RWPE2 (cell line): ENCODE results near the gene GBX2.

Experiments
- ATAC-seq: fragments of 200-7000 bp; cut with Tn5 transposase; 3 replicates; pipeline ENCODE4 v1.9.1; 2021; ENCODE audit warnings: low read depth
- DNase-seq: peaks from one replicate; pipeline ENCODE4 v3.0.0-alpha.2; 2020; ENCODE audit warnings: low spot score
- H3K27ac ChIP-seq: fragments of 450-650 bp; 2 replicates; pipeline ENCODE4 v1.5.1; 2017; ENCODE audit warnings: mild to moderate bottlenecking; ENCODE audit not compliant: poor library complexity, severe bottlenecking
- H3K27me3 ChIP-seq: fragments of 250-450 bp; sonication (Bioruptor Pico); 2 replicates; pipeline ENCODE4 v1.5.1; 2021; ENCODE audit warnings: mild to moderate bottlenecking, moderate library complexity; ENCODE audit not compliant: insufficient read depth, poor library complexity, severe bottlenecking
- H3K36me3 ChIP-seq: fragments of 250-450 bp; sonication (Bioruptor Pico); 2 replicates; pipeline ENCODE4 v1.5.1; 2020; ENCODE audit warnings: low read depth, mild to moderate bottlenecking, moderate library complexity
- H3K4me1 ChIP-seq: fragments of 250-450 bp; sonication (Bioruptor Pico); 2 replicates; pipeline ENCODE4 v1.5.1; 2021; ENCODE audit warnings: mild to moderate bottlenecking, moderate library complexity; ENCODE audit not compliant: insufficient read depth, poor library complexity, severe bottlenecking
- H3K4me3 ChIP-seq: fragments of 250-450 bp; sonication (Bioruptor Pico); 2 replicates; pipeline ENCODE4 v1.5.1; 2021; ENCODE audit warnings: mild to moderate bottlenecking, moderate library complexity; ENCODE audit not compliant: severe bottlenecking
- H3K9me3 ChIP-seq: fragments of 250-450 bp; sonication (Bioruptor Pico); 2 replicates; pipeline ENCODE4 v1.5.1; 2021; ENCODE audit warnings: mild to moderate bottlenecking, moderate library complexity; ENCODE audit not compliant: severe bottlenecking
- TF ChIP-seq, protein P1 (sequence below): fragments of 450-650 bp; IDR thresholded peaks from one replicate; pipeline ENCODE4 v1.5.1; 2017; ENCODE audit warnings: mild to moderate bottlenecking, moderate library complexity; ENCODE audit not compliant: poor library complexity, severe bottlenecking

Gene GBX2

DNA sequence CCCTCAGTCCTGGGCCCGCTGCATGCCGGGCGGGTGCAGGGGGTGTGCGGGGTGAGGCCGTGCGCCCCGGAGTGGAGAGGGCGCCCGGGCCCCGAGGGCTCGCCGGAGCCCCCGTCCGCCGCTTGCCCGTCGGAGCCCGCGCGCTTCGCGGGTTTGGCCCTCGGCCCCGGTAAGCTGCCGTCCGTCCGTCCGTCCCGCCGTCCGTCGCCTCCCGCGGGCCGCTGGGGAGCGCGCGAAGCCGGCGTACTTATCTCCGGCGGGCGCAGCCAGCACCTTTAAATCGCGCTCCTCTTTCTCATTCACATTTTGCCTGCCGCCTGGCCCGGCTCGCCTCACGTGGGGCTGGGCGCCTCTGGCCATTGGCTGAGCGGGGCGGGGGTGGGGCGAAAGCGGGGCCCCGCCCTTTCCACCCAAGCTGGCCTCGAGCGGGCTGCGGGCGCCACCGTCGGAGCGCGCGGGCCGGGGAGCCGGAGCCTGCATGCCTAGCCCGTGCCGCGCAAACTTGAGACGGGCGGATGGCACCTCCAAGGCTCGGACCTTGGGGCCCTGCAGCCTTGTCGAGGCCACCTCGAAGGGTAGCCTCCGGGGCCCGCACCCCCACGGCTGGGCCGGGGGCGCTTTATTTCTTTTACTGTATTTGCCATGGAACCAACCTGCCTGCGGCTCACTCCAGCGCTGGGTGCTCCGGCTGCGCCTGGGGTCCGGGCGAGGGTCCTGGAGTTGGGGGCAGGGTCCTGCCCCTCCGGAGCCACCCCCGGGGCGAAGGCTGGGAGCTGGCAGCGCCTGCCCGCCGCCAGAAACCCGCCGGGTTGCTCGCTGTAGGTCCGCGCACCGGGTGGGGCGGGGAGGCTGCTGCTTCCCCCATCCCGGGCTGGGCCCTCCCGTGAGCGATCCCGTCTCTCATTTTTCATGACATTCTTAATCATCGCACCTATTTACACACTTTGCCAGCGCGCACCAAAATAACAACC, at the start of gene GBX2:
TSS of gene GBX2 (minus strand) at position 277 of the 971 bp plus-strand sequence. CDS start 415 bp downstream, outside the sequence.
- H3K9me3 ChIP-seq = no peaks in the 10 kb centered on the region
- H3K36me3 ChIP-seq = no peaks in the 10 kb centered on the region
- TF ChIP-seq, protein P1, sequence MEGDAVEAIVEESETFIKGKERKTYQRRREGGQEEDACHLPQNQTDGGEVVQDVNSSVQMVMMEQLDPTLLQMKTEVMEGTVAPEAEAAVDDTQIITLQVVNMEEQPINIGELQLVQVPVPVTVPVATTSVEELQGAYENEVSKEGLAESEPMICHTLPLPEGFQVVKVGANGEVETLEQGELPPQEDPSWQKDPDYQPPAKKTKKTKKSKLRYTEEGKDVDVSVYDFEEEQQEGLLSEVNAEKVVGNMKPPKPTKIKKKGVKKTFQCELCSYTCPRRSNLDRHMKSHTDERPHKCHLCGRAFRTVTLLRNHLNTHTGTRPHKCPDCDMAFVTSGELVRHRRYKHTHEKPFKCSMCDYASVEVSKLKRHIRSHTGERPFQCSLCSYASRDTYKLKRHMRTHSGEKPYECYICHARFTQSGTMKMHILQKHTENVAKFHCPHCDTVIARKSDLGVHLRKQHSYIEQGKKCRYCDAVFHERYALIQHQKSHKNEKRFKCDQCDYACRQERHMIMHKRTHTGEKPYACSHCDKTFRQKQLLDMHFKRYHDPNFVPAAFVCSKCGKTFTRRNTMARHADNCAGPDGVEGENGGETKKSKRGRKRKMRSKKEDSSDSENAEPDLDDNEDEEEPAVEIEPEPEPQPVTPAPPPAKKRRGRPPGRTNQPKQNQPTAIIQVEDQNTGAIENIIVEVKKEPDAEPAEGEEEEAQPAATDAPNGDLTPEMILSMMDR = no peak
- ATAC-seq (peak; percentile 76), DNase-seq (peak; percentile 76)
- H3K4me1 ChIP-seq = no peaks in the 10 kb centered on the region
- H3K4me3 ChIP-seq = peak within 1 kb of the TSS; percentile 39
- H3K27me3 ChIP-seq = peaks cover 85% of the 10 kb centered on the region
- H3K27ac ChIP-seq = no peak within 1 kb of the TSS

DNA sequence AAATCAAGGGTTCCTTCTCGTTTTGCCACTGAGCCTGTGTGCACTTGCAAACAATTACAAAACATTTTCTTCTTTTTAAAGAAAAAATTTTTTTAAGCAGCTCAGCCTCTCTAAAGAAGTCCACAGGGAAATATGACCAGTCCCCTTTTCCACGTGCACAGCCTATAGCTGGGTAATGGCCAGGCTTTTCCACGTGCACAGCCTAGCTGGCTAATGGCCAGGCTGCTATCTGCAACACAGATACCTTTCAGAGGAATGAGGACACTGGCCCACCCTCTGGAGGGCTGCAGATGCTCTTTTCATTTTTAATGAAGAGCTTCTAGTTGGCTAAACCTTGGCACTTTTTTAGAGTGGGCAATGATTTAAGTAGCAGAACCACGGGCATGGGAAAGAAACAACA, 49.7 kb upstream of the GBX2 start:
- Histone ChIP-seq H3K27me3 (peaks cover 12% of the 10 kb centered on the region), H3K4me3 (no peak overlapping the region), H3K27ac (no peak overlapping the region), H3K9me3 (no peaks in the 10 kb centered on the region), H3K36me3 (no peaks in the 10 kb centered on the region), H3K4me1 (no peaks in the 10 kb centered on the region)
- ATAC-seq (no peak), DNase-seq (no peak)
- TF ChIP-seq, protein P1 = no peak

DNA sequence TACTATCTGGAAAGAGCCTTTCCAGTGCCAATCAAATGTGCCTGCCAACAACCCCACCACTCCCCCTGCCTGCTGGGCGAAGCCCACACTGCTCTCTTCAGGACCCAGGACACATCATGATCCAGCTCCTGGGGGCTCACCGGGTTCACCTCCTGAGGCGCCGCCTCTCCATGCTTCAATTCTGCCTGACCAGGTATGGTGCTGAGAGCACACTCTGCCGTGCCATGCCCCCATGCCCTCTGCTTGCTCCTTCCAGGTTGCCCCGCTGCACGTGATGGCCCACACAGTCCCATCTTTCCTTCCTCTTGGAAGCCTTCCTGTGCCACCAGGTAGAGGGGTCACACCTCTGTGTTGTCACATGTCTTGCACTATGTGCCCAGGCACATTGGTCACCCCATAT, 48.5 kb upstream of the GBX2 start:
- Histone ChIP-seq H3K27ac (no peak overlapping the region), H3K4me1 (no peaks in the 10 kb centered on the region), H3K36me3 (no peaks in the 10 kb centered on the region), H3K9me3 (no peaks in the 10 kb centered on the region), H3K4me3 (no peak overlapping the region), H3K27me3 (peaks cover 12% of the 10 kb centered on the region)
- TF ChIP-seq, protein P1 = no peak
- DNase-seq (no peak), ATAC-seq (no peak)

DNA sequence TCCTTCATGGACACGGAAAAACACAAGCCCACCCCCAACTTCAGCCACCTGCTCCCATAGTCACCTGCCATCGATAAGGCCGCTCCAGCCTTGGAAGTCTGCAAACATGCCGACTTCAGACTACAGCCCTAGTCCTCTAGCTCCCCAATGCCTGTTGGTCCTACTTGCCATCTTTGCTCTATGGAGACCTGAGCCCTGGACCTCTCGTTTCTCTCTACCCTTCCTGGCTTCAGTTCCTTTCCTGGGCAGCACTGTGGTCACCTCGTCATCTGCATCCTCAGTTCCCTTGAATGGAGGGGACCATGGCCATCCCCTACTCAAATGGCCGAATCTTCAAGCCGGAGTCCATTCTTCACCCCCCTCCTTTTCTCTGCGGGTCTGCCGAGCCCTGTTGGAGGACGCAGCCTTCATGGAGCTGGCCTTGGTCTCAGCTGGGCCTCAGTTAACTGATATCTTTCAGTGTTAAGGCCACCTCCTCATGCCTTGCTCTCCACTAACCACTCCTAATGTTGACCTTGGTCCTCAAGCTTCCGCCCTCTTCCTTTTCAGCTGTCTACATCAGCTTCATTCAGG, 47.7 kb upstream of the GBX2 start:
- Histone ChIP-seq H3K27me3 (peaks cover 12% of the 10 kb centered on the region), H3K4me1 (no peaks in the 10 kb centered on the region), H3K27ac (no peak overlapping the region), H3K36me3 (no peaks in the 10 kb centered on the region), H3K4me3 (no peak overlapping the region), H3K9me3 (no peaks in the 10 kb centered on the region)
- ATAC-seq (no peak), DNase-seq (no peak)
- TF ChIP-seq, protein P1 = no peak

DNA sequence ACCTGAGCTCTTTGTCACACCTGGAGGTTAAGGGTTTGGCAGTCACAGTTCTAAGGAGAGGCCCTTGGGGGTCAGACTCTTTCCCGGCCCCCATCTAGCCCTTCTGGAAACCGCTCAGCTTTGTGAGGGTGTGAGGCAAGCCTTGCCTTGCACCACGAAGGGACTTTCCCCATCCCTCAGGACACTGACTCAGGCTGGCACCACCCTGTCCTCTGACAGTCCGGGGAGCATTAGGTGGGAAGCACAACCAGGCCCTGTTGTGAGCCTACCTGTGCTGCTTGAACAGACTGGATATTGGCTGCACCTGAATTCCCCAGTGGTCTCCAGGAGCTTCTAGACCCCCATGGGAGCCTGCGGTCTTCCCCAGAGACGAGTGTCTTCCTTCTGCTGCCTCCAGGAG, 47.0 kb upstream of the GBX2 start:
- Histone ChIP-seq H3K4me3 (no peak overlapping the region), H3K4me1 (no peaks in the 10 kb centered on the region), H3K27me3 (peaks cover 12% of the 10 kb centered on the region), H3K9me3 (no peaks in the 10 kb centered on the region), H3K36me3 (no peaks in the 10 kb centered on the region), H3K27ac (no peak overlapping the region)
- no peak for DNase-seq
- TF ChIP-seq, protein P1 = no peak
- ATAC-seq = peak; percentile 52; the same call in 2 of the 3 replicates
